Omental fat pad (tissue), 4 donors: ENCODE measurements around the gene SCAF1. TPM values are rescaled to one million over a fixed set of nuclear protein-coding genes. Genes with fewer than 3 reads are reported as not detected.

Experiments used
- ATAC-seq: fragments of 150-250 bp; one replicate; pipeline ENCODE4 v1.9.1; 2016; ENCODE audit warnings: mild to moderate bottlenecking, moderate library complexity; ENCODE audit not compliant: low FRiP score
- DNase-seq: peaks from one replicate; pipeline ENCODE4 v3.0.0-alpha.2; 2019; ENCODE audit warnings: low spot score
- CTCF ChIP-seq, 3 donors: fragments of 450-650 bp; IDR thresholded peaks; one replicate each; pipeline ENCODE4 v1.5.1; 2016 to 2017; ENCODE audit warnings: antibody characterized with exemption in 3 of 3, mild to moderate bottlenecking in 3 of 3, moderate library complexity in 2 of 3
- total RNA-seq, 4 donors: library from RNA; depleted of rRNA; stranded (reverse); fragments of >200 nt; gene quantifications; one replicate each; pipeline ENCODE4 v1.1.0, GENCODE V29; 2016

Gene SCAF1
- total RNA-seq, 4 donors from 2014 or later: 8.8 to 13.6 (median 11.5) TPM

GRCh38 chr19:49684251-49684982 lies 42.4 kb downstream of the SCAF1 start:
- no peak for TF ChIP-seq CTCF (IDR thresholded peaks at IDR 0.05)
- ATAC-seq: no peak
- DNase-seq: no peak

DNA sequence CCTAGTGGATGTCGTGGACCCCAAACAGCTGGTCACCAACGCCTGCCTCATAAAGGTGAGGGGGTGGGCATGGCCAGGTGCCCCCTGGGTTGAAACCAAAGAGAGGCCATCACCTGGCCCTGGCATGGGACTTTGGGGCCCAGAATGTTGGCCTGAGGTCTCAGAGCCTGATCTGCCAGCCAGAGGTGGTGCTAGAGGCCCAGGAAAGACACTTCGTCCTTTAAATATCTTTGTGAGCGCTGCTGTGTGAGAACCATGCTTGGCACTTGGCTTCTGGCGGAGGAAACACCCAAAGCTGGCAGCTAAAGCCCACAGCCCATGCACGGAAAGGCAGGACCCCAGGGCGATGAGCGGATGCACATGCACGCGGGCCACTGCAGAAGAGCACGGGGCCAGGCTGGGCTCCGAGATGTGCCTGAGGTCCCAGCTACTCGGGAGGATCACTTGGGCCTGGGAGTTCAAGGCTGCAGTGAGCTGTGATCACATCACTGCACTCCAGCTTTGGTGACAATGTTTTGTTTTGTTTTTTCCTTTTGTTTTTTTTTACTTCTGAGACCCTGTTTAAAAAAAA lies 43.1 kb downstream of the SCAF1 start:
- no peak for TF ChIP-seq CTCF (IDR thresholded peaks at IDR 0.05)
- DNase-seq (no peak), ATAC-seq (no peak)

- TF ChIP-seq CTCF (IDR thresholded peaks at IDR 0.05): no peak
- DNase-seq (no peak), ATAC-seq (no peak)
Measured at GRCh38 chr19:49685845-49686332, 43.9 kb downstream of the SCAF1 start.

GRCh38 chr19:49686503-49687088 lies 44.6 kb downstream of the SCAF1 start:
- TF ChIP-seq CTCF (IDR thresholded peaks at IDR 0.05): no peak
- ATAC-seq (no peak), DNase-seq (no peak)

GRCh38 chr19:49687150-49687549 lies 45.1 kb downstream of the SCAF1 start:
- no peak for ATAC-seq
- DNase-seq: no peak
- TF ChIP-seq CTCF (IDR thresholded peaks at IDR 0.05): no peak

DNA sequence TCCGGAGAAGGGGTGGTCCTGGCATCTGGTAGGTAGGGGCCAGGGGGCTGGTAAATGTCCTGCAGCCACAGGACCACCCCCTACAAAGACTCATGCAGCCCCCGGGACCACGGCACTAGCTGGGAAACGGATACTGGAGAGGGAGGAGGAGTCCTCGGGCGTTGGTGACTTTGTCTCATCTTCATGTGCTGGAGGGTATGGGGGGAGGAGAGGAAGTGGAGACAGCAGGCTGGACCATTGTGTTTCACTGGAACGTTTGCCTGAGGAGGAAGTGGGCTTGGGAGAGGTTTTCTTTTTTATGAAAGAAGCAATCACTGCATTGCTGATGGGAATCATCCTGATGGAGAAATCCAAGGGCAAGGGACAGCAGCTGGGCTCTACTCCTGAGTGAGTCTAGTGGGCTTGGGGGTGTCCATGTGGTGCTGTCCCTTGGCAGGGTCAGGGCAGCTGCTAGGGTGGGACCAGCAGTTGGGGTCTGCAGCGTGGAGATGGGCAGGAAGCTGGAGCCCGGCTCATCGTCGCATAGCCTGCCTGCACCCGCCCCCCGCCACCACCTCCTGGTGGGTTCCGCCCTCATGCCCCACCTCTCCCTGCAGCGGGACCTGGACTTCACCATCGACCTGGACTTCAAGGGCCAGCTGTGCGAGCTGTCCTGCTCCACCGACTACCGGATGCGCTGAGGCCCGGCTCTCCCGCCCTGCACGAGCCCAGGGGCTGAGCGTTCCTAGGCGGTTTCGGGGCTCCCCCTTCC lies 45.7 kb downstream of the SCAF1 start:
- ATAC-seq: no peak
- no peak for TF ChIP-seq CTCF (IDR thresholded peaks at IDR 0.05)

More for the DNA sequence above, 45.7 kb downstream of the SCAF1 start:
- no peak for DNase-seq
